AG10803 (cell line): ENCODE results near the gene ADGRD2.
A peak's percentile ranks its signal among the peaks of the same experiment; 100 is the strongest.

Experiments
- DNase-seq: peaks from one replicate; pipeline ENCODE4 v3.0.0; 2010; ENCODE audit warnings: low read depth
- H3K4me3 ChIP-seq: 2 replicates; pipeline ENCODE4 v1.5.1; 2011; ENCODE audit warnings: mild to moderate bottlenecking, low read length, control low read depth
- TF ChIP-seq, protein P1 (sequence below): conservative IDR thresholded peaks from 2 replicates; pipeline ENCODE4 v1.5.1; 2011; ENCODE audit warnings: mild to moderate bottlenecking, low read length, control low read depth, inconsistent platforms

The ADGRD2 gene

DNA sequence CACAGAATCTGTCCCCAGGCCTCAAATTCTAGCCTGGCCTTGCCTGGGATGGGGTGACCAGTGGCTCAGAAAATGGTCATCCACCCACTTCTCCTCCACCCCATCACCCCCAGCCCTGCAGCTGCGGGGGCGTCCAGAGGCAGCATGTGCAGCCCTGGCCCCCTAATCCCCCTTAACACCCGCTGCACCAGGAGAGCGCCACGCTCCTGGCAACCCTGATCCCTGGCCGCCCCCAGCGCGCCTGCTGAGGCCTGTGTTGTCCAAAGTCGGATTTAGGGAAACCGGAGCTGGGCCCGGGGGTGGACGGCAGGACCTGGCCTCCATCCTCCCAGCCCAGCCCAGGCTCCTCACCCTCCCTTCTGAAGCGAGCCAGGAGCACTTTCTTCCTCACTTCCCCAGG is 35.0 kb downstream of the ADGRD2 start:
- TF ChIP-seq, protein P1, sequence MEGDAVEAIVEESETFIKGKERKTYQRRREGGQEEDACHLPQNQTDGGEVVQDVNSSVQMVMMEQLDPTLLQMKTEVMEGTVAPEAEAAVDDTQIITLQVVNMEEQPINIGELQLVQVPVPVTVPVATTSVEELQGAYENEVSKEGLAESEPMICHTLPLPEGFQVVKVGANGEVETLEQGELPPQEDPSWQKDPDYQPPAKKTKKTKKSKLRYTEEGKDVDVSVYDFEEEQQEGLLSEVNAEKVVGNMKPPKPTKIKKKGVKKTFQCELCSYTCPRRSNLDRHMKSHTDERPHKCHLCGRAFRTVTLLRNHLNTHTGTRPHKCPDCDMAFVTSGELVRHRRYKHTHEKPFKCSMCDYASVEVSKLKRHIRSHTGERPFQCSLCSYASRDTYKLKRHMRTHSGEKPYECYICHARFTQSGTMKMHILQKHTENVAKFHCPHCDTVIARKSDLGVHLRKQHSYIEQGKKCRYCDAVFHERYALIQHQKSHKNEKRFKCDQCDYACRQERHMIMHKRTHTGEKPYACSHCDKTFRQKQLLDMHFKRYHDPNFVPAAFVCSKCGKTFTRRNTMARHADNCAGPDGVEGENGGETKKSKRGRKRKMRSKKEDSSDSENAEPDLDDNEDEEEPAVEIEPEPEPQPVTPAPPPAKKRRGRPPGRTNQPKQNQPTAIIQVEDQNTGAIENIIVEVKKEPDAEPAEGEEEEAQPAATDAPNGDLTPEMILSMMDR = no peak
- DNase-seq = no peak
- no peak overlapping the region for H3K4me3 ChIP-seq

DNA sequence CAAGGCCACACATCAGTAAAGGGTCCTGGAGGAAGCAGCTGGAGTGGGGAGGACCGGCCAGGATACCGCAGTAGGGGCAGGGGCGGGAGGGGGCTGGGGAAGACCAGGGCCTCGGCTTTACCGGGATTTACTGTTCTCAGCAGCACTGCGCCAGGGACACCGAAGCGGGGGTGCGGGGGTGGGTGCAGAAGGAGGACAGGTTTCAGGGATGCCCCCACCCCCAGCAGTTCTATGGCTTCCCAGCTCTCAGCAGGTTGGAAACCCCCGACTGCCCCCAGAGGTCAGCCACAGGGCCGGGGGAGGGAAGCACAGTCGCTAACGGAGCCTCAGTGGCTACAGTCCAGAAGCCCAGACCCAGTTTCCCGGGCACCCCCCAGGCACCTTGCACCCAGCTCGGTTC is 35.7 kb downstream of the ADGRD2 start:
- no peak overlapping the region for H3K4me3 ChIP-seq
- TF ChIP-seq, protein P1 = no peak

GRCh38 chr9:124486778-124487259 is 36.6 kb downstream of the ADGRD2 start:
- no peak for DNase-seq
- TF ChIP-seq, protein P1 = no peak
- H3K4me3 ChIP-seq = no peak overlapping the region

More for the DNA sequence above, 35.7 kb downstream of the ADGRD2 start:
- DNase-seq = no peak

- H3K4me3 ChIP-seq = no peak overlapping the region
- DNase-seq = no peak
- TF ChIP-seq, protein P1 = no peak
These were observed 37.3 kb downstream of the ADGRD2 start for GRCh38 chr9:124487260-124488182.

- no peak for DNase-seq
- TF ChIP-seq, protein P1 = no peak
- H3K4me3 ChIP-seq = no peak overlapping the region
These were observed 38.5 kb downstream of the ADGRD2 start for GRCh38 chr9:124488641-124489210.

DNA sequence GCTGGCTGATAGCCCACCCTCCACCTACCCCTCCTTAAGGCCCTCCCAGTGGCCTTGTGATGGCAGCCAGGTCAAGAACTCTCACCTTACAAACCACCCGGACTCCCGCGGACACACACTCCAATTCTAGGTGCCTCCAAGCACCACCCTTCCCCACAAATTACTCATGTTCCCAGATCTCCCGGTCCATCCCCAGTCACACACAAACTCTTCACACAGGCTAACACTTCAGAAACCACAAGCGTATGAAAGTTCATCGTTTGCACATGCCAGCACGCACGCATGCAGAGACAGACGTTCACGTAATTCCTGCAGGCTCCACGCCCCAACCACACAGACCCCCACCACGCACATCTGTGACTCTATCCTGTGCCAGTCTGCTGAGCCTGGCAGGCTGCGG is 39.0 kb downstream of the ADGRD2 start:
- TF ChIP-seq, protein P1 = no peak
- H3K4me3 ChIP-seq = no peak overlapping the region
- DNase-seq = peak; percentile 67
